PC-3 (cell line): Measurements from ENCODE around the gene FLNC.

Experiments used
- EZH2 ChIP-seq: fragments of 300-600 bp; sonication (generic); IDR thresholded peaks from one replicate; pipeline ENCODE4 v1.6.1; 2017; ENCODE audit warnings: antibody characterized with exemption, mild to moderate bottlenecking, low read length; ENCODE audit not compliant: unreplicated experiment
- EZH2phosphoT487 ChIP-seq: fragments of 300-600 bp; sonication (generic); IDR thresholded peaks from 2 replicates; pipeline ENCODE4 v1.6.1; 2018; ENCODE audit warnings: mild to moderate bottlenecking, antibody characterized with exemption, low read length, borderline replicate concordance
- TF ChIP-seq, protein P1 (sequence below): fragments of 300-600 bp; sonication (generic); conservative IDR thresholded peaks from 2 replicates; pipeline ENCODE4 v1.5.1; 2017; ENCODE audit warnings: antibody characterized with exemption, low read depth, mild to moderate bottlenecking, low read length

GRCh38 chr7:128826512-128826911 is 3.7 kb upstream of the FLNC start:
- TF ChIP-seq, protein P1, sequence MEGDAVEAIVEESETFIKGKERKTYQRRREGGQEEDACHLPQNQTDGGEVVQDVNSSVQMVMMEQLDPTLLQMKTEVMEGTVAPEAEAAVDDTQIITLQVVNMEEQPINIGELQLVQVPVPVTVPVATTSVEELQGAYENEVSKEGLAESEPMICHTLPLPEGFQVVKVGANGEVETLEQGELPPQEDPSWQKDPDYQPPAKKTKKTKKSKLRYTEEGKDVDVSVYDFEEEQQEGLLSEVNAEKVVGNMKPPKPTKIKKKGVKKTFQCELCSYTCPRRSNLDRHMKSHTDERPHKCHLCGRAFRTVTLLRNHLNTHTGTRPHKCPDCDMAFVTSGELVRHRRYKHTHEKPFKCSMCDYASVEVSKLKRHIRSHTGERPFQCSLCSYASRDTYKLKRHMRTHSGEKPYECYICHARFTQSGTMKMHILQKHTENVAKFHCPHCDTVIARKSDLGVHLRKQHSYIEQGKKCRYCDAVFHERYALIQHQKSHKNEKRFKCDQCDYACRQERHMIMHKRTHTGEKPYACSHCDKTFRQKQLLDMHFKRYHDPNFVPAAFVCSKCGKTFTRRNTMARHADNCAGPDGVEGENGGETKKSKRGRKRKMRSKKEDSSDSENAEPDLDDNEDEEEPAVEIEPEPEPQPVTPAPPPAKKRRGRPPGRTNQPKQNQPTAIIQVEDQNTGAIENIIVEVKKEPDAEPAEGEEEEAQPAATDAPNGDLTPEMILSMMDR: no peak
- TF ChIP-seq EZH2: no peak
- TF ChIP-seq EZH2phosphoT487: no peak
